Trophoblast cell (in vitro differentiated cells and primary cell): ENCODE results near the gene DHX30.

Experiments used
- DNase-seq, 2 donors: peaks; one replicate each; pipeline ENCODE4 v3.0.0-alpha.2; 2016
- H2AFZ ChIP-seq: 2 replicates; pipeline ENCODE4 v1.6.1; 2013; ENCODE audit warnings: low read length, moderate library complexity, mild to moderate bottlenecking; ENCODE audit not compliant: insufficient read depth, poor library complexity
- H2AK5ac ChIP-seq: 2 replicates; pipeline ENCODE4 v1.6.1; 2013; ENCODE audit warnings: mild to moderate bottlenecking, low read length
- H2BK120ac ChIP-seq: 2 replicates; pipeline ENCODE4 v1.6.1; 2013; ENCODE audit warnings: low read length, mild to moderate bottlenecking, moderate library complexity; ENCODE audit not compliant: insufficient read depth, poor library complexity
- H2BK12ac ChIP-seq: 2 replicates; pipeline ENCODE4 v1.6.1; 2013; ENCODE audit warnings: mild to moderate bottlenecking, low read length, moderate library complexity
- H2BK5ac ChIP-seq: 2 replicates; pipeline ENCODE4 v1.6.1; 2013; ENCODE audit warnings: low read length, low read depth, moderate library complexity, mild to moderate bottlenecking; ENCODE audit not compliant: poor library complexity
- H3K14ac ChIP-seq: 2 replicates; pipeline ENCODE4 v1.6.1; 2013; ENCODE audit warnings: mild to moderate bottlenecking, low read length
- H3K18ac ChIP-seq: 2 replicates; pipeline ENCODE4 v1.6.1; 2013; ENCODE audit warnings: mild to moderate bottlenecking, low read length
- H3K23ac ChIP-seq: 2 replicates; pipeline ENCODE4 v1.6.1; 2013; ENCODE audit warnings: low read length
- H3K27ac ChIP-seq: 2 replicates; pipeline ENCODE4 v1.5.1; 2013; ENCODE audit warnings: low read depth, mild to moderate bottlenecking, inconsistent platforms, low read length, moderate library complexity
- H3K27me3 ChIP-seq: 2 replicates; pipeline ENCODE4 v1.6.1; 2013; ENCODE audit warnings: inconsistent platforms, mild to moderate bottlenecking, low read length, moderate library complexity; ENCODE audit not compliant: insufficient read depth
- H3K36me3 ChIP-seq, 2 experiments: 1 replicate in 1 of 2; 2 replicates in 1 of 2; pipeline ENCODE4 v1.6.1; 2013; ENCODE audit warnings: low read length in 2 of 2, mild to moderate bottlenecking in 2 of 2, moderate library complexity in 1 of 2; ENCODE audit not compliant: insufficient read depth in 2 of 2, control insufficient read depth in 1 of 2
- H3K4ac ChIP-seq: 2 replicates; pipeline ENCODE4 v1.6.1; 2013; ENCODE audit warnings: low read depth, mild to moderate bottlenecking, low read length, moderate library complexity
- H3K4me1 ChIP-seq, 2 experiments: 1 replicate in 1 of 2; 2 replicates in 1 of 2; pipeline ENCODE4 v1.6.1; 2013; ENCODE audit warnings: low read length in 2 of 2, mild to moderate bottlenecking in 2 of 2, moderate library complexity in 1 of 2; ENCODE audit not compliant: insufficient read depth in 2 of 2, control insufficient read depth in 1 of 2
- H3K4me2 ChIP-seq: 2 replicates; pipeline ENCODE4 v1.6.1; 2013; ENCODE audit warnings: inconsistent platforms, mild to moderate bottlenecking, low read length, moderate library complexity
- H3K4me3 ChIP-seq: 2 replicates; pipeline ENCODE4 v1.5.1; 2013; ENCODE audit warnings: mild to moderate bottlenecking, low read depth, low read length, inconsistent platforms
- H3K79me1 ChIP-seq: one replicate; pipeline ENCODE4 v1.6.1; 2013; ENCODE audit warnings: low read length
- H3K79me2 ChIP-seq: 2 replicates; pipeline ENCODE4 v1.6.1; 2013; ENCODE audit warnings: low read length, mild to moderate bottlenecking; ENCODE audit not compliant: control insufficient read depth, insufficient read depth, poor library complexity
- H3K9ac ChIP-seq: 2 replicates; pipeline ENCODE4 v1.6.1; 2013; ENCODE audit warnings: mild to moderate bottlenecking, low read length
- H3K9me3 ChIP-seq: 2 replicates; pipeline ENCODE4 v1.6.1; 2013; ENCODE audit warnings: low read depth, mild to moderate bottlenecking, control low read depth, inconsistent platforms, low read length; ENCODE audit not compliant: insufficient read depth
- H4K12ac ChIP-seq: 2 replicates; pipeline ENCODE4 v1.6.1; 2013; ENCODE audit warnings: low read depth, mild to moderate bottlenecking, low read length, moderate library complexity
- H4K8ac ChIP-seq: 2 replicates; pipeline ENCODE4 v1.6.1; 2013; ENCODE audit warnings: low read depth, mild to moderate bottlenecking, low read length, moderate library complexity
- H4K91ac ChIP-seq: one replicate; pipeline ENCODE4 v1.6.1; 2013; ENCODE audit warnings: low read depth, mild to moderate bottlenecking, low read length, moderate library complexity
- WGBS: extraction: QIAGEN DNeasy Blood & Tissue Kit; methylation state at CpG from one replicate; pipeline ENCODE4 v1.1.7; 2013; ENCODE audit warnings: missing lambda C conversion rate; ENCODE audit not compliant: insufficient read length, insufficient coverage; ENCODE audit errors: extremely low coverage; 5-methylcytosine and 5-hydroxymethylcytosine counted together

The DHX30 gene

DNA sequence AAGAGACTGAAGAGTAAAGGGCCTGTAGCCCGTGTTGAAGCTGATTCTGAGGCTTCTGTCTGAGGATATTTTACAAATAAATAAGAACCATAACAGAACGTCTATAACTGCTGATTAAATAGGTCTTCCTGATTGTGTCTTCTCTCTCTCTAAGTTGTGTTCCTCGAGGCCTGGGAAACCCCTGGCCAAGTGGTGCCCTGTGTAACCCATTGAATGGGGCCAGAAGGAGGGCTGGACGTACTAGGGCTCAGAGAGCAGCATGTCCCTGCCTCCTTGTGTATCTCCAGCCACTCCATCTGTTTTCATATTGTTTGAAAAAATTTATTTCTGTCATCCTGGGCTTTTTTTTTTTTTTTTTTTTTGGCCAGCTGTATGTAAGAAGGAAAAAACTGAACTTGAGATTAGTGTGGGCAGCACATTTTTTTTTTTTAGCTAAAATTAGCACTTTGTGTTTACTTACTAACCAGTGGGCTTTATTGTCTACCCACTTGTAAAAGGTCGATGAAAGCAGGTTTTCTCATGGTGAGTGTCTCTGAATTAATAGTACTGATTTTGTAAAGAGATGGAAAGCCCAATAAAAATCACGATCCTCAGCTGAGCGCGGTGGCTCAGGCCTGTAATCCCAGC, 10.7 kb downstream of the DHX30 start:
- no CpG with 5 or more reads among the region's 8 CpGs for WGBS

DNA sequence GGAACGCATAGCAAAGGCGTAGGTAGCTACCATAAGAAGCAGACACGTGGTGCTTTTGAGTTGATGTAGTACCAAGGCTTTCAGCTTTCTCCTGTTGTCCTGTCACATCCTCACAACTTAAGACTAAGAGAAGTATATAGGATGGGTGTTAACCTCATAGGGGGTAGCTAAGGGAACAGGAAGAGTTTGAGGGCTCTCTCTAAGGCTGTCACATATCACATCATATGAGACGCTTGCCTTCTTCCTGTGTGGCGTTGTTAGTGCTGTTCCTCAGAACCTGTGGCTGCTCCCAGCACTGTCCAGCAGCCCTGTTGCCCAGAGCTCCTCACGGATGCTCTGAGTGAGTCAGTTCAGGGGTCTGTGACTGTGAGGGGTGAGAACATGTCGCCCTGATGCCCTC, 14.7 kb downstream of the DHX30 start:
- no CpG with 5 or more reads among the region's 7 CpGs for WGBS
- H4K12ac ChIP-seq, result no peak overlapping the region
- peaks cover 0 to 5% of the 10 kb centered on the region in 2 experiments for H3K4me1 ChIP-seq
- no peak overlapping the region for H3K4me3 ChIP-seq
- H2BK12ac ChIP-seq, result no peak overlapping the region
- no peak for DNase-seq
- H4K91ac ChIP-seq, result no peak overlapping the region
- no peak overlapping the region for H3K4ac ChIP-seq
- H2BK120ac ChIP-seq, result no peak overlapping the region
- H3K27ac ChIP-seq, result no peak overlapping the region
- no peak overlapping the region for H3K4me2 ChIP-seq
- H3K23ac ChIP-seq, result no peak overlapping the region
- no peak overlapping the region for H4K8ac ChIP-seq
- no peak overlapping the region for H3K14ac ChIP-seq
- no peak overlapping the region for H2AK5ac ChIP-seq
- no peak overlapping the region for H3K18ac ChIP-seq
- H3K9ac ChIP-seq, result no peak overlapping the region
- no peaks in the 10 kb centered on the region for H3K79me2 ChIP-seq
- H2BK5ac ChIP-seq, result no peak overlapping the region
- no peaks in the 10 kb centered on the region for H3K79me1 ChIP-seq
- H3K9me3 ChIP-seq, result no peaks in the 10 kb centered on the region
- H3K27me3 ChIP-seq, result no peaks in the 10 kb centered on the region
- H2AFZ ChIP-seq, result no peak overlapping the region
- peaks cover 16 to 17% of the 10 kb centered on the region in 2 experiments for H3K36me3 ChIP-seq

More for the DNA sequence above, 10.7 kb downstream of the DHX30 start:
- Histone ChIP-seq H3K79me1 (no peaks in the 10 kb centered on the region), H4K8ac (no peak overlapping the region), H3K27me3 (no peaks in the 10 kb centered on the region), H2BK120ac (no peak overlapping the region), H4K12ac (no peak overlapping the region), H2AFZ (no peak overlapping the region), H3K23ac (no peak overlapping the region), H2AK5ac (no peak overlapping the region), H4K91ac (no peak overlapping the region), H3K36me3 (peaks cover 19 to 25% of the 10 kb centered on the region in 2 experiments), H3K9me3 (no peaks in the 10 kb centered on the region), H3K4me2 (no peak overlapping the region), H2BK12ac (no peak overlapping the region), H3K4ac (no peak overlapping the region), H3K79me2 (no peaks in the 10 kb centered on the region), H2BK5ac (peak overlapping the region; percentile 55), H3K18ac (no peak overlapping the region), H3K14ac (peak overlapping the region; percentile 66), H3K4me1 (peaks cover 0 to 5% of the 10 kb centered on the region in 2 experiments), H3K9ac (no peak overlapping the region), H3K4me3 (no peak overlapping the region), H3K27ac (peak overlapping the region; percentile 59)
- no peak for DNase-seq

DNA sequence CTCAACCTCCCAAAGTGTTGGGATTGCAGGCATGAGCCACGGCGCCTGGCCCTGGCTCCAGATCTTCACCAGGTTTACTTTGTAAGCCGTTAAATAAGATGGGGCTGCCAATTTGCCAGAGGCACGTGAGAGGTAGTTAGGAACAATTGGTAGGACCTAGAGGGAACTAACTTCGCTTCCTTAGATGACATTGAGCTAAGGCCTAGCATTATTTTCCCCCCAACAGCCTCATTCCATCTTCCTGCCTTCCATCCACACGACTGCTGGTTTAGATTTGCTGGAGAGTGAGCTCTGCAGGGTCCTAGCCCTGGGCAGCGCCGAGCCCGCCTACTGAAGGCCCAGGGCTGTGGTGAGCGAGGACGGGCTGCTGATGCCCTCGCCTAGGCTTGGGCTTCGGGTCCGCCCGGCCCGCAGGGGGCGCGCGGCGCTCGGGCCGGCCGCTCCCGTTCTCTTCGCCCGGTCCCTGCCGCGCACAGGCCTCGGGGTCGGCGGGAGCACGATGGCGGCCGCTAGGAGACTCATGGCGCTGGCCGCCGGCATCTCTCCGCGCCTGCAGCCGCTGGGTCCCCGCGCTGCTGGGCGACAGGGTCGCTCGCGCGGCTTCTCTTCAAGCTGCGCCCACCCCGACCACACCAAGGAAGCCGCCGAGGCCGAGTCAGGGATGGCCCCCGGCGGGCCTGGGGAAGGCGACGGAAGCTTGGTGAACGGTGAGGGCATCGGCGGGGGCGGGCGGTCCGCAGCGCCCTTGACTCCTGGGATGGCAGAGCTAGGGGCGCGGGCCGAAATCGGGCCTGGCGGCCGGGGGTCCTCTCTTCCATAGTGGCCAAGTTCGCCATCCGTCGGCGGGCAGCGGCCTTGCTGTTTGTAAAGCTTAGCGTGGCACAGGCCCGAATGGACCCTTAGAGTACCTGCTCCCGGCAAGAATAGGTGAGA, 21.9 kb downstream of the DHX30 start:
- Histone ChIP-seq H3K27ac (no peak overlapping the region), H3K9ac (peak overlapping the region; percentile 99), H3K79me1 (peaks cover 3% of the 10 kb centered on the region)

DNA sequence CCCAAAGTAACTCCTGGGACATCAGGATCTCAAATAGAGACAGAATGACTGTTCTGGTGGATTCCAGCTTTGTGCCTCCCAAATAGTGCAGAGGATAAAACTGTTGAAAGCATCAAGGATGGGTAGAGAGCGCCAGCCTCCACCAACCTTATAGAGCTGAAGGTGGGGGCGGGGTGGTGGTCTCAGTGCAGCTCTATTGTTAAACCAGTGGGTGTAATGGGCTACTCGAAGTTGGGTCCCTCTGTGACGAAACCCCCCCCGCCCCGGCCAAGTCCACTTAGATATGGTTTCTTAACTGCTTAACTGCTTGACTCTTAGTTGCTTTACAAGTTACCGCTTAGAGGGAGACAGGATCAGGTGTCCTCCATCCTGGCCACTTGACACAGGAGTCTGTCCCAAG, 22.7 kb downstream of the DHX30 start:
- Histone ChIP-seq H3K4me2 (peak overlapping the region; percentile 67), H3K27me3 (no peaks in the 10 kb centered on the region), H4K91ac (peak overlapping the region; percentile 72), H3K23ac (no peak overlapping the region), H3K4ac (peak overlapping the region; percentile 98), H3K36me3 (peaks cover 24 to 26% of the 10 kb centered on the region in 2 experiments), H2AFZ (peak overlapping the region; percentile 77), H2BK12ac (no peak overlapping the region), H3K79me1 (peaks cover 3% of the 10 kb centered on the region), H3K4me1 (peaks cover 6 to 8% of the 10 kb centered on the region in 2 experiments), H4K12ac (peak overlapping the region; percentile 45), H3K9ac (peak overlapping the region; percentile 99), H3K9me3 (no peaks in the 10 kb centered on the region), H2AK5ac (peak overlapping the region; percentile 35), H3K4me3 (peak overlapping the region; percentile 96), H2BK120ac (no peak overlapping the region), H3K79me2 (peaks cover 12% of the 10 kb centered on the region), H3K27ac (no peak overlapping the region), H4K8ac (peak overlapping the region; percentile 96), H3K18ac (no peak overlapping the region), H2BK5ac (no peak overlapping the region), H3K14ac (peak overlapping the region; percentile 88)
- DNase-seq, result no peak
- WGBS, result no CpG with 5 or more reads among the region's 7 CpGs

More for the DNA sequence above, 21.9 kb downstream of the DHX30 start:
- H3K79me2 ChIP-seq, result peaks cover 12% of the 10 kb centered on the region
- DNase-seq, result peak; percentile 79 to 90
- H3K36me3 ChIP-seq, result peaks cover 18 to 24% of the 10 kb centered on the region in 2 experiments
- peaks cover 6 to 8% of the 10 kb centered on the region in 2 experiments for H3K4me1 ChIP-seq
- peak overlapping the region; percentile 77 for H2AFZ ChIP-seq
- peak overlapping the region; percentile 75 for H2BK5ac ChIP-seq
- H3K4me2 ChIP-seq, result peak overlapping the region; percentile 67
- H4K91ac ChIP-seq, result peak overlapping the region; percentile 72
- no peaks in the 10 kb centered on the region for H3K9me3 ChIP-seq
- H4K12ac ChIP-seq, result peak overlapping the region; percentile 86
- no peak overlapping the region for H3K23ac ChIP-seq
- H4K8ac ChIP-seq, result peak overlapping the region; percentile 96
- peak overlapping the region; percentile 84 for H3K18ac ChIP-seq
- WGBS, result no CpG with 5 or more reads among the region's 77 CpGs
- H3K27me3 ChIP-seq, result no peaks in the 10 kb centered on the region
- peak overlapping the region; percentile 98 for H3K4ac ChIP-seq
- no peak overlapping the region for H2BK12ac ChIP-seq
- peak overlapping the region; percentile 37 for H2BK120ac ChIP-seq
- H3K4me3 ChIP-seq, result peak overlapping the region; percentile 96
- H3K14ac ChIP-seq, result peak overlapping the region; percentile 88
- H2AK5ac ChIP-seq, result peak overlapping the region; percentile 16
